HepG2 (cell line): ENCODE measurements around the gene ZACN. TPM values are rescaled to one million over a fixed set of nuclear protein-coding genes. Genes with fewer than 3 reads are reported as not detected.

ENCODE experiments used
- ATAC-seq: fragments of 200-7000 bp; cut with Tn5 transposase; 3 replicates; pipeline ENCODE4 v1.9.1; 2020; ENCODE audit warnings: mild to moderate bottlenecking, moderate library complexity
- BruUV-seq: library from RNA; stranded (reverse); fragments of 400-500 nt; replicated peaks from 2 replicates; lab custom pipeline; 2021; lab: Mats Ljungman, UMichigan
- CTCF ChIA-PET: fragments of 300-600 bp; formaldehyde crosslinking; extraction: SDS; loops from one replicate; lab custom pipeline; 2021; ENCODE audit warnings: low total read pairs, inconsistent platforms, low intra/inter-chr PET ratio; lab: Yijun Ruan, JAX
- POLR2A ChIA-PET: fragments of 350-600 bp; sonication (Branson Sonifier 250); formaldehyde crosslinking; loops from one replicate; lab custom pipeline; 2020; ENCODE audit warnings: antibody characterized with exemption, inconsistent platforms; lab: Yijun Ruan, JAX
- DNase-seq: peaks from one replicate; pipeline ENCODE4 v3.0.0-alpha.2; 2015; ENCODE audit warnings: low spot score
- FAIRE-seq: peaks from 3 replicates; lab custom pipeline; 2011; peaks lifted over from hg19 to GRCh38; lab: Jason Lieb, UNC
- H2AFZ ChIP-seq: one replicate; pipeline ENCODE4 v1.6.1; 2011; ENCODE audit warnings: low read length, inconsistent platforms
- H3K27ac ChIP-seq: fragments of 300-600 bp; 3 replicates; pipeline ENCODE4 v1.8.0; 2011; ENCODE audit warnings: mixed run types, mild to moderate bottlenecking, mixed read lengths, low read length, inconsistent platforms; ENCODE audit not compliant: insufficient read depth; ENCODE audit errors: extremely low read length
- H3K27me3 ChIP-seq, 2 experiments: fragments of 200-600 bp in 1 of 2; 2 replicates in 1 of 2; 3 replicates in 1 of 2; pipeline versions ENCODE4 v1.6.0 to v1.8.0; 2011; ENCODE audit warnings: low read length in 2 of 2, mild to moderate bottlenecking in 2 of 2, moderate library complexity in 2 of 2, inconsistent platforms in 1 of 2; ENCODE audit not compliant: insufficient read depth in 2 of 2, control insufficient read depth in 1 of 2
- H3K36me3 ChIP-seq, 2 experiments: fragments of 200-600 bp in 1 of 2; replicated peaks in 1 of 2; 2 replicates in 1 of 2; 3 replicates in 1 of 2; pipeline versions ENCODE4 v1.5.1 to v1.8.0; 2011; ENCODE audit warnings: low read length in 2 of 2, inconsistent platforms in 1 of 2; ENCODE audit not compliant: insufficient read depth in 2 of 2, control insufficient read depth in 1 of 2
- H3K4me1 ChIP-seq: 2 replicates; pipeline ENCODE4 v1.5.1; 2012; ENCODE audit warnings: low read length, inconsistent platforms; ENCODE audit not compliant: insufficient read depth
- H3K4me2 ChIP-seq: 2 replicates; pipeline ENCODE4 v1.6.0; 2011; ENCODE audit warnings: low read depth, low read length, inconsistent platforms
- H3K4me3 ChIP-seq, 3 experiments: fragments of 200-600 bp in 1 of 3; sonication (generic), shearing (Covaris generic) in 1 of 3; replicated peaks in 1 of 3; 2 replicates each; pipeline ENCODE4 v1.5.1; 2011 to 2016; ENCODE audit warnings: low read length in 3 of 3, inconsistent platforms in 2 of 3, low read depth in 2 of 3, mild to moderate bottlenecking in 2 of 3, control low read depth in 1 of 3, mixed read lengths in 1 of 3; ENCODE audit not compliant: insufficient read depth in 1 of 3
- H3K79me2 ChIP-seq: one replicate; pipeline ENCODE4 v1.6.1; 2011; ENCODE audit warnings: low read length, inconsistent platforms; ENCODE audit not compliant: insufficient read depth
- H3K9ac ChIP-seq: 2 replicates; pipeline ENCODE4 v1.6.0; 2011; ENCODE audit warnings: mild to moderate bottlenecking, low read depth, low read length, inconsistent platforms; ENCODE audit not compliant: insufficient read depth
- H3K9me3 ChIP-seq: 2 replicates; pipeline ENCODE4 v1.5.1; 2012; ENCODE audit warnings: mild to moderate bottlenecking, low read length
- H4K20me1 ChIP-seq: 2 replicates; pipeline ENCODE4 v1.6.0; 2011; ENCODE audit warnings: inconsistent platforms, mild to moderate bottlenecking, low read length, moderate library complexity; ENCODE audit not compliant: insufficient read depth
- HNRNPH1 ChIP-seq: fragments of 200-400 bp; formaldehyde crosslinking; optimal IDR thresholded peaks from 2 replicates; pipeline ENCODE3; 2017; ENCODE audit warnings: mild to moderate bottlenecking, low read depth, low read length
- JUNB ChIP-seq: sonication (generic); formaldehyde crosslinking; IDR thresholded peaks from 2 replicates; pipeline ENCODE4 v1.8.0; 2022; ENCODE audit warnings: missing genetic modification reagents, mild to moderate bottlenecking, borderline replicate concordance
- KDM2A ChIP-seq: sonication (generic); formaldehyde crosslinking; IDR thresholded peaks from 2 replicates; pipeline ENCODE4 v1.4.0; 2020; ENCODE audit warnings: low read depth, missing genetic modification reagents, borderline replicate concordance
- NONO ChIP-seq, 2 experiments: fragments of 450-650 bp in 1 of 2; sonication (generic) in 1 of 2; formaldehyde crosslinking in 1 of 2; IDR thresholded peaks in 1 of 2; conservative IDR thresholded peaks in 1 of 2; 2 replicates each; pipeline versions ENCODE4 v1.6.1 to v1.8.0; 2017 to 2022; ENCODE audit warnings: mild to moderate bottlenecking in 1 of 2, missing genetic modification reagents in 1 of 2, moderate library complexity in 1 of 2
- PAF1 ChIP-seq: IDR thresholded peaks from 2 replicates; pipeline ENCODE4 v1.6.1; 2016; ENCODE audit warnings: missing genetic modification reagents, missing compliant biosample characterization
- POLR2A ChIP-seq, 2 experiments: IDR thresholded peaks; 2 replicates each; pipeline ENCODE4 v1.6.1; 2011; ENCODE audit warnings: low read depth in 2 of 2, low read length in 2 of 2, mild to moderate bottlenecking in 1 of 2, moderate library complexity in 1 of 2; ENCODE audit not compliant: insufficient read depth in 1 of 2
- POLR2G ChIP-seq: fragments of 200-400 bp; formaldehyde crosslinking; IDR thresholded peaks from 2 replicates; pipeline ENCODE4 v1.6.1; 2018; ENCODE audit warnings: mild to moderate bottlenecking, low read depth, low read length, moderate library complexity
- RBM22 ChIP-seq: fragments of 200-400 bp; formaldehyde crosslinking; optimal IDR thresholded peaks from 2 replicates; pipeline ENCODE3; 2017; ENCODE audit warnings: mild to moderate bottlenecking, low read length, moderate library complexity
- RBM39 ChIP-seq: fragments of 200-400 bp; formaldehyde crosslinking; IDR thresholded peaks from one replicate; pipeline ENCODE4 v1.6.1; 2018; ENCODE audit warnings: antibody characterized with exemption, mild to moderate bottlenecking, low read depth, low read length; ENCODE audit not compliant: poor library complexity, severe bottlenecking
- SOX6 ChIP-seq, 2 experiments: fragments of 450-650 bp in 1 of 2; sonication (generic) in 1 of 2; formaldehyde crosslinking in 1 of 2; IDR thresholded peaks; 2 replicates each; pipeline versions ENCODE4 v1.4.0 to v1.6.1; 2017 to 2020; ENCODE audit warnings: antibody characterized with exemption in 1 of 2, mild to moderate bottlenecking in 1 of 2, missing genetic modification reagents in 1 of 2
- ZHX1 ChIP-seq: sonication (generic); formaldehyde crosslinking; IDR thresholded peaks from 2 replicates; pipeline ENCODE4 v1.8.1; 2022; ENCODE audit warnings: low read depth, mild to moderate bottlenecking, missing genetic modification reagents
- ZNF136 ChIP-seq: sonication (generic); formaldehyde crosslinking; IDR thresholded peaks from 2 replicates; pipeline ENCODE4 v1.8.1; 2022; ENCODE audit warnings: low read depth, mild to moderate bottlenecking, moderate library complexity, missing genetic modification reagents
- ZNF326 ChIP-seq: sonication (generic); formaldehyde crosslinking; IDR thresholded peaks from 2 replicates; pipeline ENCODE4 v1.4.0; 2020; ENCODE audit warnings: missing genetic modification reagents, borderline replicate concordance
- ZNF44 ChIP-seq: sonication (generic); formaldehyde crosslinking; IDR thresholded peaks from 2 replicates; pipeline ENCODE4 v1.5.1; 2020; ENCODE audit warnings: mild to moderate bottlenecking, missing genetic modification reagents
- ZNF496 ChIP-seq: sonication (generic); formaldehyde crosslinking; IDR thresholded peaks from 2 replicates; pipeline ENCODE4 v1.8.1; 2023; ENCODE audit warnings: mild to moderate bottlenecking, moderate library complexity, missing genetic modification reagents; ENCODE audit not compliant: insufficient replicate concordance
- ZNF513 ChIP-seq: sonication (generic); formaldehyde crosslinking; conservative IDR thresholded peaks from 2 replicates; pipeline ENCODE4 v1.5.0; 2020; ENCODE audit warnings: missing genetic modification reagents
- ZNF746 ChIP-seq: sonication (generic); formaldehyde crosslinking; IDR thresholded peaks from 2 replicates; pipeline ENCODE4 v1.8.0; 2022; ENCODE audit warnings: mild to moderate bottlenecking, missing genetic modification reagents
- ZSCAN20 ChIP-seq: sonication (generic); formaldehyde crosslinking; IDR thresholded peaks from 2 replicates; pipeline ENCODE4 v1.4.0; 2020; ENCODE audit warnings: missing genetic modification reagents, mild to moderate bottlenecking, borderline replicate concordance
- WGBS: methylation state at CpG from one replicate; pipeline ENCODE4 v1.1.6; 2017; ENCODE audit warnings: low lambda C conversion rate; 5-methylcytosine and 5-hydroxymethylcytosine counted together
- in situ Hi-C: cut with HindIII; loops from 2 replicates; pipeline ENCODE4 v1.10.0; 2017; ENCODE audit warnings: low pct_unique_long_range_greater_than_20kb; ENCODE audit not compliant: extremely low pct_ligation_motif_present
- intact Hi-C: fragments of 100-400 bp; cut with micrococcal nuclease; formaldehyde crosslinking; loops from one replicate; pipeline ENCODE4 v1.10.0; 2022; ENCODE audit not compliant: unreplicated experiment
- polyA plus RNA-seq, 8 experiments: library from polyadenylated mRNA; depleted of rRNA in 3 of 8; stranded (reverse) in 7 of 8; unstranded in 1 of 8; fragments of >200 nt; fragmentation: Illumina TruSeq in 4 of 8; extraction: Trizol in 4 of 8; gene quantifications; 2 replicates each; pipeline versions ENCODE4 v1.2.1 to v1.2.3, GENCODE V29; 2011 to 2016; ENCODE audit warnings: low read depth in 4 of 8, missing spikeins in 1 of 8, mixed read lengths in 1 of 8; ENCODE audit not compliant: insufficient read depth in 1 of 8
- total RNA-seq, 5 experiments: library from RNA; depleted of rRNA; stranded (reverse); fragments of >200 nt; fragmentation: Illumina TruSeq; extraction: Trizol; gene quantifications; 2 replicates each; pipeline ENCODE4 v1.2.3, GENCODE V29; 2016; ENCODE audit warnings: low read depth in 1 of 5
- TF ChIP-seq, protein P1 (sequence below): sonication (generic); formaldehyde crosslinking; IDR thresholded peaks from 2 replicates; pipeline ENCODE4 v1.8.1; 2023; ENCODE audit warnings: mild to moderate bottlenecking, missing genetic modification reagents

Gene ZACN
- total and polyA plus RNA-seq, 2 of the 13 experiments (the other 11 are each of a cell fraction or from before 2014, with no cell fraction given), result 0.11 to 0.15 TPM

DNA sequence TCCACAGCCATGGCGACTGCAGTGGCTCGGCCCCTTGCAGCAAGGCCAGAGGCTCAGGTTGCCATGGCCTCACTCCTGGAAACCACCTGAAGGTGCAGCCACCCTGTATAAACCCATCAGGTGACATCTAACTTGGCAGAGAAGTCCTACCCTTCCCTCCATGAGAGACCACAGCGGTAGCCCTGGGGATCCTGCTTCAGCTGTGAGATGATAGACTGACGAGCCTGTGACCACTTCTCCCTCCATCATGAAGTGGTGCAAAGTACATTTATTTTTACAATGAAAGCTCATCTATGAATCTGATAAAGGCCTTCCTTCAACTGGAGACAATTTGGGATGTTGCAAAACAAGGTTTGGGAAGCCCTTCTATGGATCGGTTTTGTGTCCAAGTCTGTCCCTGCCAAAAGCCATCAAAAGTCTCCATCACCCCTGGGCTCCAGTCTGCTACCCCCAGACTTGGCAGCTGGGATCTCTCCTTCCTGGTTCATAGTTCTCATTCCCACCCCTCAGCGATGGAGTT is 1.8 kb downstream of the ZACN start:
- POLR2A ChIA-PET, result interaction anchor here (0.9 to 1.5 kb wide), 2 partner anchors 38 to 51 kb away, joined by 3 to 4 read pairs; no protein-coding TSS in a partner anchor
- TF ChIP-seq, protein P1, sequence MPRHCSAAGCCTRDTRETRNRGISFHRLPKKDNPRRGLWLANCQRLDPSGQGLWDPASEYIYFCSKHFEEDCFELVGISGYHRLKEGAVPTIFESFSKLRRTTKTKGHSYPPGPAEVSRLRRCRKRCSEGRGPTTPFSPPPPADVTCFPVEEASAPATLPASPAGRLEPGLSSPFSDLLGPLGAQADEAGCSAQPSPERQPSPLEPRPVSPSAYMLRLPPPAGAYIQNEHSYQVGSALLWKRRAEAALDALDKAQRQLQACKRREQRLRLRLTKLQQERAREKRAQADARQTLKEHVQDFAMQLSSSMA, result 0 out of 2 replicates have a peak, but pooled peaks have one; percentile 51
- no peak for TF ChIP-seq ZNF513
- TF ChIP-seq POLR2A (IDR thresholded peaks at IDR 0.05; ENCODE audit: insufficient read depth in 1 of 2, low read depth in 2 of 2, low read length in 2 of 2), result peak in 1 of 2 experiments; percentile 17; a peak in 1 of 4 replicates
- TF ChIP-seq RBM22, result peak; percentile 88
- TF ChIP-seq JUNB (CRISPR knock-in tag), result 0 out of 2 replicates have a peak, but pooled peaks have one; percentile 10
- peak; percentile 32; the same call in 1 of the 2 replicates for TF ChIP-seq KDM2A
- peak; percentile 89; the same call in 1 of the 2 replicates for TF ChIP-seq ZNF44 (CRISPR knock-in tag)
- TF ChIP-seq ZNF326 (CRISPR knock-in tag), result peak; percentile 93
- no peak for TF ChIP-seq ZNF496 (CRISPR knock-in tag)
- no peak for TF ChIP-seq NONO (IDR thresholded peaks at IDR 0.05)
- TF ChIP-seq NONO (CRISPR knock-in tag; conservative IDR thresholded peaks at IDR 0.05), result peak; percentile 13; the same call in 1 of the 2 replicates
- no peak for TF ChIP-seq HNRNPH1
- TF ChIP-seq SOX6 (IDR thresholded peaks at IDR 0.05), result no peak
- no peak for TF ChIP-seq SOX6 (CRISPR knock-in tag; IDR thresholded peaks at IDR 0.05)
- no peak for TF ChIP-seq ZSCAN20 (CRISPR knock-in tag)
- TF ChIP-seq RBM39, result peak; percentile 2
- 0 out of 2 replicates have a peak, but pooled peaks have one; percentile 65 for TF ChIP-seq ZNF136 (CRISPR knock-in tag)
- no peak for TF ChIP-seq ZHX1 (CRISPR knock-in tag)
- TF ChIP-seq POLR2G, result peak; percentile 71
- TF ChIP-seq PAF1 (CRISPR knock-in tag), result peak; percentile 75; the same call in 1 of the 2 replicates
- TF ChIP-seq ZNF746, result no peak

More for the DNA sequence above, 1.8 kb downstream of the ZACN start:
- 0 out of 2 replicates have a peak, but pooled peaks cover 8% of the 10 kb centered on the region for H4K20me1 ChIP-seq
- H3K9me3 ChIP-seq, result no peaks in the 10 kb centered on the region
- DNase-seq (no peak), FAIRE-seq (no peak), ATAC-seq (no peak)
- in situ Hi-C loops (no loop called here), intact Hi-C loops (no loop called here)
- H3K79me2 ChIP-seq, result no peaks in the 10 kb centered on the region
- H3K4me3 ChIP-seq, result no peak overlapping the region
- no peak overlapping the region for H3K4me2 ChIP-seq
- peaks cover 12 to 33% of the 10 kb centered on the region in 2 experiments; a peak in 4 of 5 replicates for H3K27me3 ChIP-seq
- H3K9ac ChIP-seq, result no peak overlapping the region
- no peak overlapping the region for H3K27ac ChIP-seq
- peaks cover 24% of the 10 kb centered on the region for H3K4me1 ChIP-seq
- no TSS peak for BruUV-seq
- 69% methylated on average over 6 of the region's 6 CpGs for WGBS
- no peak overlapping the region for H2AFZ ChIP-seq
- CTCF ChIA-PET, result no interaction called here
- peaks cover 18 to 21% of the 10 kb centered on the region in 2 experiments; a peak in 4 of 5 replicates for H3K36me3 ChIP-seq
